ENCODE results near the gene OR2Z1. TPM values are rescaled to one million over a fixed set of nuclear protein-coding genes. Genes with fewer than 3 reads are reported as not detected.

Gene OR2Z1
- polyA plus RNA-seq, 1 of the 3 experiments (the other 2 are of a cell fraction) = not detected

- no peak overlapping the region for H2AFZ ChIP-seq (ENCODE audit: low read depth)
These were observed 38.5 kb upstream of the OR2Z1 start for GRCh38 chr19:8682931-8683330.

More at GRCh38 chr19:8682931-8683330, 38.5 kb upstream of the OR2Z1 start:
- H3K4me1 ChIP-seq (ENCODE audit: control insufficient read depth in 1 of 2, insufficient read depth in 2 of 2, low read depth in 1 of 2, low read length in 1 of 2) = no peaks in the 10 kb centered on the region
- no peak overlapping the region for H3K27ac ChIP-seq (ENCODE audit: low read depth in 2 of 2, low read length in 1 of 2)
- POLR2A ChIA-PET = no interaction called here
- TF ChIP-seq SMC3 (IDR thresholded peaks at IDR 0.05; ENCODE audit: low read depth, low read length) (no peak), RCOR1 (IDR thresholded peaks at IDR 0.05; ENCODE audit: low read length) (no peak), POLR2AphosphoS5 (IDR thresholded peaks at IDR 0.05; ENCODE audit: low read depth, low read length) (no peak), REST (IDR thresholded peaks at IDR 0.05; ENCODE audit: low read depth, low read length) (no peak), ELF1 (IDR thresholded peaks at IDR 0.05) (no peak), USF1 (IDR thresholded peaks at IDR 0.05; ENCODE audit: borderline replicate concordance, low read depth) (no peak), FOXM1 (IDR thresholded peaks at IDR 0.05; ENCODE audit: low read depth) (no peak), JUND (IDR thresholded peaks at IDR 0.05) (no peak), EZH2phosphoT487 (IDR thresholded peaks at IDR 0.05; ENCODE audit: borderline replicate concordance, low read depth) (no peak), FOXJ3 (CRISPR knock-in tag; IDR thresholded peaks at IDR 0.05) (no peak), MAX (IDR thresholded peaks at IDR 0.05; ENCODE audit: low read depth) (no peak), GATA2 (CRISPR knock-in tag; IDR thresholded peaks at IDR 0.05) (no peak), USF2 (IDR thresholded peaks at IDR 0.05; ENCODE audit: borderline replicate concordance, low read depth, low read length) (no peak), IRF3 (IDR thresholded peaks at IDR 0.05; ENCODE audit: low read depth, low read length) (no peak), RAD21 (IDR thresholded peaks at IDR 0.05; ENCODE audit: low read length) (no peak), CTCF (IDR thresholded peaks at IDR 0.05) (no peak), SIN3A (IDR thresholded peaks at IDR 0.05; ENCODE audit: borderline replicate concordance, low read depth, low read length) (no peak)
- no peaks in the 10 kb centered on the region for H4K20me1 ChIP-seq (ENCODE audit: insufficient read depth)
- H3K9me3 ChIP-seq = no peaks in the 10 kb centered on the region
- no peak overlapping the region for H3K4me2 ChIP-seq
- no peaks in the 10 kb centered on the region for H3K79me2 ChIP-seq (ENCODE audit: insufficient read depth)
- WGBS (ENCODE audit: low lambda C conversion rate) = 5% methylated on average over 1 of the region's 1 CpG
- no peaks in the 10 kb centered on the region for H3K36me3 ChIP-seq (replicated peaks in 1 of 2; ENCODE audit: control insufficient read depth in 1 of 2, insufficient read depth in 2 of 2, low read length in 1 of 2)
- CTCF ChIA-PET = no interaction called here
- no peak overlapping the region for H3K4me3 ChIP-seq (ENCODE audit: low read depth in 2 of 2, low read length in 1 of 2)
- H3K9ac ChIP-seq = no peak overlapping the region
- DNase-seq = no peak
- no peaks in the 10 kb centered on the region for H3F3A ChIP-seq (replicated peaks; ENCODE audit: insufficient read depth)
- H3K9me2 ChIP-seq = no peaks in the 10 kb centered on the region
- peaks cover 5% of the 10 kb centered on the region; the same call in 1 of the 2 replicates for H3K27me3 ChIP-seq (ENCODE audit: insufficient read depth)

Data from SK-N-SH (cell line).